GM21423 (cell line): Measurements from ENCODE around the gene SLC50A1.

Experiments
- ATAC-seq: cut with Tn5 transposase; IDR thresholded peaks from one replicate; pipeline ENCODE4 v1.9.1; 2021; ENCODE audit warnings: mild to moderate bottlenecking, moderate library complexity; ENCODE audit not compliant: unreplicated experiment

SLC50A1 gene

GRCh38 chr1:155169541-155169940, 33.9 kb downstream of the SLC50A1 start:
- ATAC-seq = no peak

GRCh38 chr1:155170101-155170785, 34.6 kb downstream of the SLC50A1 start:
- no peak for ATAC-seq

GRCh38 chr1:155170806-155171205, 35.2 kb downstream of the SLC50A1 start:
- ATAC-seq = no peak

GRCh38 chr1:155171836-155172731, 36.4 kb downstream of the SLC50A1 start:
- no peak for ATAC-seq

GRCh38 chr1:155172732-155173477, 37.3 kb downstream of the SLC50A1 start, which contains the start of gene KRTCAP2:
TSS of gene KRTCAP2 (minus strand) at chr1:155173304. CDS start at chr1:155173224, 80 bp downstream.
- peak; percentile 77 for ATAC-seq

GRCh38 chr1:155173478-155174323, 38.0 kb downstream of the SLC50A1 start, which contains the start of gene TRIM46:
TSS of gene TRIM46 (plus strand) at chr1:155173849. CDS start at chr1:155173967, 118 bp downstream.
- ATAC-seq = peak; percentile 17

GRCh38 chr1:155174324-155175280, 39.0 kb downstream of the SLC50A1 start:
- ATAC-seq = no peak

GRCh38 chr1:155175281-155175926, 39.8 kb downstream of the SLC50A1 start:
- no peak for ATAC-seq

- ATAC-seq = no peak
These were observed 40.3 kb downstream of the SLC50A1 start for GRCh38 chr1:155175927-155176371.

- ATAC-seq = no peak
These were observed 41.0 kb downstream of the SLC50A1 start for GRCh38 chr1:155176544-155177071.

GRCh38 chr1:155177192-155177917, 41.7 kb downstream of the SLC50A1 start:
- ATAC-seq = no peak

- ATAC-seq = no peak
These were observed 42.2 kb downstream of the SLC50A1 start for GRCh38 chr1:155177918-155178281.

GRCh38 chr1:155178441-155179111, 42.9 kb downstream of the SLC50A1 start:
- ATAC-seq = no peak

GRCh38 chr1:155179112-155180031, 43.7 kb downstream of the SLC50A1 start:
- no peak for ATAC-seq

GRCh38 chr1:155181371-155182051, 45.9 kb downstream of the SLC50A1 start:
- ATAC-seq = no peak
